ENCODE data around the gene PCSK5. TPM values are rescaled to one million over a fixed set of nuclear protein-coding genes. Genes with fewer than 3 reads are reported as not detected.

PCSK5 gene
- total RNA-seq, 1 donor from 2014 or later, result 16.7 TPM

- H3K4me1 ChIP-seq (ENCODE audit: control insufficient read depth in 3 of 3, insufficient read depth in 3 of 3, low read length in 3 of 3), result no peaks in the 10 kb centered on the region
- H3K4me3 ChIP-seq (ENCODE audit: low read length in 3 of 3), result no peak overlapping the region
- no peaks in the 10 kb centered on the region for H3K9me3 ChIP-seq (ENCODE audit: control insufficient read depth in 3 of 3, low read length in 3 of 3)
- no peak overlapping the region for H3K27ac ChIP-seq (ENCODE audit: low read depth, low read length)
- H3K36me3 ChIP-seq (ENCODE audit: control insufficient read depth in 3 of 3, insufficient read depth in 3 of 3, low read length in 3 of 3), result peaks cover 0 to 5% (median 3%) of the 10 kb centered on the region in 3 donors
- H3K9ac ChIP-seq (ENCODE audit: low read depth in 1 of 3, low read length in 3 of 3), result no peak overlapping the region
- no peaks in the 10 kb centered on the region for H3K27me3 ChIP-seq (ENCODE audit: control insufficient read depth in 3 of 3, insufficient read depth in 3 of 3, low read length in 3 of 3)
Measured at GRCh38 chr9:76176171-76176570, 285.7 kb downstream of the PCSK5 start.

DNA sequence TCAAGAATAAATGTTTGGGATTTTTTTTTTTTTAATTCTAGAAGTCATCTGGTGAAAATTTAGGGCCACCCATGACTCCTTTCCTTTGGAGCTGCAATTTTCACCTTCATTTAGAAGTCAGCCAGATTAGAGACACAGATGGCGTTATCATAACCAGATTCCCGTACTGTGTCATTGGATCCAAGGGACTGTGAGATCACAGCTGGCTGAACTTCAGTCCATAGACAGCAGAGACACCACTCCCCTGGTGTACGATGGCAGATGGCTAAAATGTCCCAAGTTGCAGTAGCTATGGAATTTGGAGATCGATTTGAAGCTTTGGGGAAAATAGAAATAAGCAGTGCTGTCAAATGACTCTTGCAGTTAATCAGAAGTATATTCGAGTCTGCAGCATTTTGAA, 287.5 kb downstream of the PCSK5 start:
- Histone ChIP-seq H3K4me3 (ENCODE audit: low read length in 3 of 3) (no peak overlapping the region), H3K9me3 (ENCODE audit: control insufficient read depth in 3 of 3, low read length in 3 of 3) (no peaks in the 10 kb centered on the region), H3K36me3 (ENCODE audit: control insufficient read depth in 3 of 3, insufficient read depth in 3 of 3, low read length in 3 of 3) (peaks cover 0 to 8% (median 3%) of the 10 kb centered on the region in 3 donors), H3K4me1 (ENCODE audit: control insufficient read depth in 3 of 3, insufficient read depth in 3 of 3, low read length in 3 of 3) (no peaks in the 10 kb centered on the region), H3K27me3 (ENCODE audit: control insufficient read depth in 3 of 3, insufficient read depth in 3 of 3, low read length in 3 of 3) (no peaks in the 10 kb centered on the region), H3K27ac (ENCODE audit: low read depth, low read length) (no peak overlapping the region), H3K9ac (ENCODE audit: low read depth in 1 of 3, low read length in 3 of 3) (no peak overlapping the region)

DNA sequence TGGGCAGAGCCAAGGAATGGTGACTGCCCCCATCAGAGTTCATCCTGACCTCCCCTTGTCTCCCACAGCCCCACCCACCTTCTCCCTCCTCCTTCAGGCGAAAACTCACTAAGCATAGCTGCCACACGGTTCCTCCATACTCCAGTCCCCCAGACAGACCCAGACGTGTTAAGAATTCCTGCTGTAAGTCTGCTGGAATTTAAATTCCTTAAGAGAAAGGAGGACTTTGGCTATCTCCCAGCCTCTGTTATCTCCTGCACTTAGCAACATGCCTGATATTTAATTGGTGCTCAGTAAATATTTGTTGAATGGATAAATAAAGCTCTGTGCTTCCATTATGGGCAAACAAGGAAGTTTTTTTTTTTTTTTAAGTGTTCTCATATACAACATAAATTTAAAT, 290.1 kb downstream of the PCSK5 start:
- Histone ChIP-seq H3K9me3 (ENCODE audit: control insufficient read depth in 3 of 3, low read length in 3 of 3) (no peaks in the 10 kb centered on the region), H3K36me3 (ENCODE audit: control insufficient read depth in 3 of 3, insufficient read depth in 3 of 3, low read length in 3 of 3) (peaks cover 0 to 15% (median 3%) of the 10 kb centered on the region in 3 donors), H3K27me3 (ENCODE audit: control insufficient read depth in 3 of 3, insufficient read depth in 3 of 3, low read length in 3 of 3) (no peaks in the 10 kb centered on the region), H3K4me1 (ENCODE audit: control insufficient read depth in 3 of 3, insufficient read depth in 3 of 3, low read length in 3 of 3) (no peaks in the 10 kb centered on the region), H3K27ac (ENCODE audit: low read depth, low read length) (no peak overlapping the region), H3K9ac (ENCODE audit: low read depth in 1 of 3, low read length in 3 of 3) (no peak overlapping the region), H3K4me3 (ENCODE audit: low read length in 3 of 3) (no peak overlapping the region)

DNA sequence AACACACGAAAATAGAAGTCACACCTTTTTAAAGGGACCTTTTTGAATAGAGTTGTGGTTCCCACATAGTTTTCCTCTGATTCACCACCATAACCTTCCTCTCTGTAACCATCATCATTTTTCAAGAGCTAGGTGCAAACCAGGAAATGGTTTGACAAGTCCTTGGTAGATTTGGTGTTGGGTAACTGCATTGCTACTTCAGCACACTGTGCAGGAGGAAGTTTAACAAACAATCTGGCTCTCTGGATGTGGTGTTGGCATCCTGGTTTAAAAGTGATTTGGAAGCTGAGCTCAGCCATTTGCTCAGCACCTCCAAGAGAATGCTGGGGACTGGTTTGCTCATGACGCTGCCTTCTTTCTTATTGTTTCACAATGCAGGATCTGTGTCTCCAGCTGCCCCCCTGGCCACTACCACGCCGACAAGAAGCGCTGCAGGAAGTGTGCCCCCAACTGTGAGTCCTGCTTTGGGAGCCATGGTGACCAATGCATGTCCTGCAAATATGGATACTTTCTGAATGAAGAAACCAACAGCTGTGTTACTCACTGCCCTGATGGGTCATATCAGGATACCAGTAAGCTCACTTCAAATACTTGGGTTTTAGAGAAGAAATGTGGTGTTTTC, 290.7 kb downstream of the PCSK5 start:
- Histone ChIP-seq H3K4me1 (ENCODE audit: control insufficient read depth in 3 of 3, insufficient read depth in 3 of 3, low read length in 3 of 3) (no peaks in the 10 kb centered on the region), H3K27ac (ENCODE audit: low read depth, low read length) (no peak overlapping the region), H3K4me3 (ENCODE audit: low read length in 3 of 3) (no peak overlapping the region), H3K27me3 (ENCODE audit: control insufficient read depth in 3 of 3, insufficient read depth in 3 of 3, low read length in 3 of 3) (no peaks in the 10 kb centered on the region), H3K36me3 (ENCODE audit: control insufficient read depth in 3 of 3, insufficient read depth in 3 of 3, low read length in 3 of 3) (peaks cover 0 to 15% (median 3%) of the 10 kb centered on the region in 3 donors), H3K9ac (ENCODE audit: low read depth in 1 of 3, low read length in 3 of 3) (no peak overlapping the region), H3K9me3 (ENCODE audit: control insufficient read depth in 3 of 3, low read length in 3 of 3) (no peaks in the 10 kb centered on the region)

GRCh38 chr9:76181781-76182180, 291.3 kb downstream of the PCSK5 start:
- Histone ChIP-seq H3K4me3 (ENCODE audit: low read length in 3 of 3) (no peak overlapping the region), H3K27me3 (ENCODE audit: control insufficient read depth in 3 of 3, insufficient read depth in 3 of 3, low read length in 3 of 3) (no peaks in the 10 kb centered on the region), H3K9ac (ENCODE audit: low read depth in 1 of 3, low read length in 3 of 3) (no peak overlapping the region), H3K27ac (ENCODE audit: low read depth, low read length) (no peak overlapping the region), H3K36me3 (ENCODE audit: control insufficient read depth in 3 of 3, insufficient read depth in 3 of 3, low read length in 3 of 3) (peaks cover 0 to 15% (median 3%) of the 10 kb centered on the region in 3 donors), H3K9me3 (ENCODE audit: control insufficient read depth in 3 of 3, low read length in 3 of 3) (no peaks in the 10 kb centered on the region), H3K4me1 (ENCODE audit: control insufficient read depth in 3 of 3, insufficient read depth in 3 of 3, low read length in 3 of 3) (no peaks in the 10 kb centered on the region)

DNA sequence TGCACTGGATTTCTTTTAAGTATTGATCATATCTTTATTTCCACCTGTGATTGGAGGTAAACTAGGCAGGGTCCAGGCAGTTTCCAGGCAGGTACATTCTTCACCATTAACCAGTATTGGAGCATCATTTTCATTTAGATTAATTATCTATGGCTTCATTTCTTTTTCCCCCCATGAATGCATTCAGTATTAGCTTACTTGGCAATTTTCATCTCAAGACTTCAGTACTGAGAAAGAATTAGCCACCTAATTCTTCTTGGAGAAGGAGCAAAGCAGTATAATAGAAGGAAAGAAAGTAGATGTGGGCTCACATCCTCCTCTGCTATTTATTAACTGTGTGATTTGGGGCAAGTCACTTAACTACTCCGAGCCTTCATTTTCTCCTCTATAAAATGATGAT, 295.0 kb downstream of the PCSK5 start:
- H3K27me3 ChIP-seq (ENCODE audit: control insufficient read depth in 3 of 3, insufficient read depth in 3 of 3, low read length in 3 of 3), result no peaks in the 10 kb centered on the region
- no peak overlapping the region for H3K27ac ChIP-seq (ENCODE audit: low read depth, low read length)
- H3K9me3 ChIP-seq (ENCODE audit: control insufficient read depth in 3 of 3, low read length in 3 of 3), result no peaks in the 10 kb centered on the region
- peaks cover 0 to 11% (median 0%) of the 10 kb centered on the region in 3 donors for H3K36me3 ChIP-seq (ENCODE audit: control insufficient read depth in 3 of 3, insufficient read depth in 3 of 3, low read length in 3 of 3)
- no peak overlapping the region for H3K9ac ChIP-seq (ENCODE audit: low read depth in 1 of 3, low read length in 3 of 3)
- no peaks in the 10 kb centered on the region for H3K4me1 ChIP-seq (ENCODE audit: control insufficient read depth in 3 of 3, insufficient read depth in 3 of 3, low read length in 3 of 3)
- H3K4me3 ChIP-seq (ENCODE audit: low read length in 3 of 3), result no peak overlapping the region

DNA sequence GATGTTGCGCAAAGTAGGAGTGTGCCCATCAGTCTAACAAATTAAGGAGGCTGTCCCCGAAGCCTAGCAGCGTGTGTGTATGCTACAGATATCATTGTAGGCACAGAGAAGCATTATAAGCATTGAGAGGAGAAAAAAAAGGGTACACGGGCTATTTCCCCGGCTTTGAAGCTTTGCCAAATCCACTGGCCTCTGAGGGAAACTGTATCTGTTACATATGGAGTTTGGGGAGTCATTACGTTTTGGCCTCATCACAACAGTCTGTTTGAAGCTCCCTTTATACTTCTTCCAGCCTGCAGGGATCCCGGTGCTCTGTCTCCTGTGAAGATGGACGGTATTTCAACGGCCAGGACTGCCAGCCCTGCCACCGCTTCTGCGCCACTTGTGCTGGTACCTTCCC, 297.8 kb downstream of the PCSK5 start:
- no peaks in the 10 kb centered on the region for H3K27me3 ChIP-seq (ENCODE audit: control insufficient read depth in 3 of 3, insufficient read depth in 3 of 3, low read length in 3 of 3)
- peaks cover 0 to 6% (median 0%) of the 10 kb centered on the region in 3 donors for H3K36me3 ChIP-seq (ENCODE audit: control insufficient read depth in 3 of 3, insufficient read depth in 3 of 3, low read length in 3 of 3)
- H3K4me3 ChIP-seq (ENCODE audit: low read length in 3 of 3), result no peak overlapping the region
- no peak overlapping the region for H3K9ac ChIP-seq (ENCODE audit: low read depth in 1 of 3, low read length in 3 of 3)
- no peaks in the 10 kb centered on the region for H3K4me1 ChIP-seq (ENCODE audit: control insufficient read depth in 3 of 3, insufficient read depth in 3 of 3, low read length in 3 of 3)
- H3K27ac ChIP-seq (ENCODE audit: low read depth, low read length), result no peak overlapping the region
- no peaks in the 10 kb centered on the region for H3K9me3 ChIP-seq (ENCODE audit: control insufficient read depth in 3 of 3, low read length in 3 of 3)

- no peak overlapping the region for H3K4me3 ChIP-seq (ENCODE audit: low read length in 3 of 3)
- no peak overlapping the region for H3K9ac ChIP-seq (ENCODE audit: low read depth in 1 of 3, low read length in 3 of 3)
- H3K4me1 ChIP-seq (ENCODE audit: control insufficient read depth in 3 of 3, insufficient read depth in 3 of 3, low read length in 3 of 3), result no peaks in the 10 kb centered on the region
- no peaks in the 10 kb centered on the region for H3K9me3 ChIP-seq (ENCODE audit: control insufficient read depth in 3 of 3, low read length in 3 of 3)
- peaks cover 0 to 2% (median 0%) of the 10 kb centered on the region in 3 donors for H3K36me3 ChIP-seq (ENCODE audit: control insufficient read depth in 3 of 3, insufficient read depth in 3 of 3, low read length in 3 of 3)
- H3K27ac ChIP-seq (ENCODE audit: low read depth, low read length), result no peak overlapping the region
- H3K27me3 ChIP-seq (ENCODE audit: control insufficient read depth in 3 of 3, insufficient read depth in 3 of 3, low read length in 3 of 3), result no peaks in the 10 kb centered on the region
Measured at GRCh38 chr9:76188905-76189304, 298.4 kb downstream of the PCSK5 start.

DNA sequence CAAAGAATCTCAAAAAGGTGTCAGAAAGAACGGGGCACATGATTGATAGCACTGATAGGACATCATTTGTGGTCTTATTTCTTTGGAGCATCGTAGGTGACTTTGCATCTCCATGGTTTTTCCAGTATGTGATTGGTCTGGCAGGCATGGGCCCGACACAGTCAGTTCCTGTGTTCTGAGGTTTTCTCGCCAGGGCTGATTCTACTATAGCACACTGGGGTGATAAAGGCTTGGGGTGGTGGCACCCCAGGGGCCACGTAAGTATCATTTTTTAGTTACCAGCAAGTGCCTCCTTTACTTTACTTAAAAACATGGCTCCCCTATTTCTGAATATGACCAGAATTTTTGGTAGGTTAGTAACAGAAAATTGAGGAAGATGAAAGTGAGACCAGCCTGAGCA, 301.0 kb downstream of the PCSK5 start:
- no peaks in the 10 kb centered on the region for H3K4me1 ChIP-seq (ENCODE audit: control insufficient read depth in 3 of 3, insufficient read depth in 3 of 3, low read length in 3 of 3)
- H3K36me3 ChIP-seq (ENCODE audit: control insufficient read depth in 3 of 3, insufficient read depth in 3 of 3, low read length in 3 of 3), result peaks cover 0 to 5% (median 0%) of the 10 kb centered on the region in 3 donors
- H3K9ac ChIP-seq (ENCODE audit: low read depth in 1 of 3, low read length in 3 of 3), result no peak overlapping the region

DNA sequence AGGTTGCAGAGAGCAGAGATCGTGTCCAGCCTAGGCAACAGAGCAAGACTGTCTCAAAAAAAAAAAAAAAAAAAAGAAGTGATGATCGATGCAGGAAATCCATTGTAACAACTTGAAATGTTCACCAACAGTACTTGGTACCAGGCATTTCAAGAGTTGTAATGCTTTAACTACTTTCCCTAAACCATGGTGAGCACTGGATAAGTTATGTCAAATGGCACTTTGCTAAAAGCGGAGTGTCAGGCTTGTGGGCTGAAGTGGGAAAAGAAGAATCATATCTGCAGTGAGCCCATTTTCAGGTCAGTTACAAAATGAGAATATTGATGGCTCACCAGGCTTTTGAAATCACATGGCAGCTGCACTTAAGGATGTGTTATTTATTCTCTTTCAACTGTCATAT, 301.5 kb downstream of the PCSK5 start:
- H3K9ac ChIP-seq (ENCODE audit: low read depth in 1 of 3, low read length in 3 of 3), result no peak overlapping the region
- peaks cover 0 to 5% (median 0%) of the 10 kb centered on the region in 3 donors for H3K36me3 ChIP-seq (ENCODE audit: control insufficient read depth in 3 of 3, insufficient read depth in 3 of 3, low read length in 3 of 3)
- no peak overlapping the region for H3K27ac ChIP-seq (ENCODE audit: low read depth, low read length)
- no peaks in the 10 kb centered on the region for H3K9me3 ChIP-seq (ENCODE audit: control insufficient read depth in 3 of 3, low read length in 3 of 3)
- H3K4me3 ChIP-seq (ENCODE audit: low read length in 3 of 3), result no peak overlapping the region
- H3K27me3 ChIP-seq (ENCODE audit: control insufficient read depth in 3 of 3, insufficient read depth in 3 of 3, low read length in 3 of 3), result no peaks in the 10 kb centered on the region
- no peaks in the 10 kb centered on the region for H3K4me1 ChIP-seq (ENCODE audit: control insufficient read depth in 3 of 3, insufficient read depth in 3 of 3, low read length in 3 of 3)

More for the DNA sequence above, 301.0 kb downstream of the PCSK5 start:
- H3K27ac ChIP-seq (ENCODE audit: low read depth, low read length), result no peak overlapping the region
- no peaks in the 10 kb centered on the region for H3K9me3 ChIP-seq (ENCODE audit: control insufficient read depth in 3 of 3, low read length in 3 of 3)
- no peaks in the 10 kb centered on the region for H3K27me3 ChIP-seq (ENCODE audit: control insufficient read depth in 3 of 3, insufficient read depth in 3 of 3, low read length in 3 of 3)
- H3K4me3 ChIP-seq (ENCODE audit: low read length in 3 of 3), result no peak overlapping the region
